Nephron progenitor cell (in vitro differentiated cells): Measurements from ENCODE around the gene LRFN5.
A peak's percentile ranks its signal among the peaks of the same experiment; 100 is the strongest.
"Not testable (repeated sequence)": the region's sequence is repeated elsewhere in the genome, so short reads cannot be mapped to it uniquely, and the experiment has no call there.

Experiments used
- DNase-seq: peaks from one replicate; pipeline ENCODE4 v3.0.0; 2021
- H3K27ac Mint-ChIP-seq: 2 replicates; pipeline ENCODE4 v1.8.0; 2021; ENCODE audit warnings: mild to moderate bottlenecking, moderate library complexity, mixed read lengths
- H3K27me3 Mint-ChIP-seq: 2 replicates; pipeline ENCODE4 v1.8.0; 2021; ENCODE audit warnings: mild to moderate bottlenecking, low read depth, mixed read lengths; ENCODE audit not compliant: poor library complexity
- H3K36me3 Mint-ChIP-seq: 2 replicates; pipeline ENCODE4 v1.8.0; 2021; ENCODE audit warnings: low read depth, mixed read lengths
- H3K4me1 Mint-ChIP-seq: 2 replicates; pipeline ENCODE4 v1.8.0; 2021; ENCODE audit warnings: mixed read lengths
- H3K4me3 Mint-ChIP-seq: 2 replicates; pipeline ENCODE4 v1.8.0; 2021; ENCODE audit warnings: mild to moderate bottlenecking, moderate library complexity, mixed read lengths
- H3K9me3 Mint-ChIP-seq: 2 replicates; pipeline ENCODE4 v1.8.0; 2021; ENCODE audit warnings: mild to moderate bottlenecking, moderate library complexity, mixed read lengths
- TF ChIP-seq, protein P1 (sequence below): fragments of 200-600 bp; sonication (generic); IDR thresholded peaks from 2 replicates; pipeline ENCODE4 v1.5.0; 2021; ENCODE audit warnings: antibody characterized with exemption

The LRFN5 gene

DNA sequence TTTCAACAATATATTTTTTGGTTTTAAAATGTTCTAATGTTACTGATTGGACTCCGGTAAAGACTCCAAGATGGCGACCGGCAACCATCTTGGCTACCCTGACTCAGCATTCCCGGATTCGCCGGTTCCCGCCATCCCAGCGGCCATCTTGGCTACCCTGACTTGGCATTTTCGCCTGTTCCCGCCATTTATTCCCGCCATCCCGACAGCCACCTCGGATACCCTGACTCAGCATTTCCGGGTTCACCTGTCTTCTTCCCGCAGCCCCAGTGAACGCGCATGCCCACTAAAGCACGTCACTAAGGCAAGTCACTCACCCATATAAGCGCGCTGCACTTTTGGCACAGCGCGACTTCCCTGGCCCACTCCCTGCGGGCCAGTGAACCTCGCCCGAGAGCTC, 9.0 kb upstream of the LRFN5 start:
- peaks cover 22% of the 10 kb centered on the region for H3K4me1 Mint-ChIP-seq
- H3K36me3 Mint-ChIP-seq = peaks cover 4% of the 10 kb centered on the region
- H3K9me3 Mint-ChIP-seq = peaks cover 3% of the 10 kb centered on the region
- no peak overlapping the region for H3K4me3 Mint-ChIP-seq
- DNase-seq = no peak
- peaks cover 3% of the 10 kb centered on the region for H3K27me3 Mint-ChIP-seq
- TF ChIP-seq, protein P1, sequence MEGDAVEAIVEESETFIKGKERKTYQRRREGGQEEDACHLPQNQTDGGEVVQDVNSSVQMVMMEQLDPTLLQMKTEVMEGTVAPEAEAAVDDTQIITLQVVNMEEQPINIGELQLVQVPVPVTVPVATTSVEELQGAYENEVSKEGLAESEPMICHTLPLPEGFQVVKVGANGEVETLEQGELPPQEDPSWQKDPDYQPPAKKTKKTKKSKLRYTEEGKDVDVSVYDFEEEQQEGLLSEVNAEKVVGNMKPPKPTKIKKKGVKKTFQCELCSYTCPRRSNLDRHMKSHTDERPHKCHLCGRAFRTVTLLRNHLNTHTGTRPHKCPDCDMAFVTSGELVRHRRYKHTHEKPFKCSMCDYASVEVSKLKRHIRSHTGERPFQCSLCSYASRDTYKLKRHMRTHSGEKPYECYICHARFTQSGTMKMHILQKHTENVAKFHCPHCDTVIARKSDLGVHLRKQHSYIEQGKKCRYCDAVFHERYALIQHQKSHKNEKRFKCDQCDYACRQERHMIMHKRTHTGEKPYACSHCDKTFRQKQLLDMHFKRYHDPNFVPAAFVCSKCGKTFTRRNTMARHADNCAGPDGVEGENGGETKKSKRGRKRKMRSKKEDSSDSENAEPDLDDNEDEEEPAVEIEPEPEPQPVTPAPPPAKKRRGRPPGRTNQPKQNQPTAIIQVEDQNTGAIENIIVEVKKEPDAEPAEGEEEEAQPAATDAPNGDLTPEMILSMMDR = no peak
- H3K27ac Mint-ChIP-seq = no peak overlapping the region

DNA sequence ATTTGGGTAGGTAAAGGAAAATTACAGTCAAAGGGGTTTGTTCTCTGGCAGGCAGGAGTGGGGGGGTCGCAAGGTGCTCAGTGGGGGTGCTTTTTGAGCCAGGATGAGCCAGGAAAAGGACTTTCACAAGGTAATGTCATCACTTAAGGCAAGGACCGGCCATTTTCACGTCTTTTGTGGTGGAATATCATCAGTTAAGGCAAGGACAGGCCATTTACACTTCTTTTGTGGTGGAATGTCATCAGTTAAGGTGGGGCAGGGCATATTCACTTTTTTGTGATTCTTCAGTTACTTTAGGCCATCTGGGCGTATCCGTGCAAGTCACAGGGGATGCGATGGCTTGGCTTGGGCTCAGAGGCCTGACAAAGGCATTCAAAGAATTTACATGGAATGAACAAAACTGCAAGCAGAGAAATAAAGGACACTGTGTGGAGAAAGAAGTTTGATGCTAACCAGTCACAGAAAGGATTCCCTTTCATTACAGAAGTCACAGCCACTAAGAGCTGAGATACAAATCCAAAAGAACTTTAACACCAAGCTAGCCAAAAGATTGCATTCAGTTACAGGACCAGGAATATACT, 6.8 kb upstream of the LRFN5 start:
- H3K27ac Mint-ChIP-seq, H3K27me3 Mint-ChIP-seq, DNase-seq, H3K9me3 Mint-ChIP-seq, H3K36me3 Mint-ChIP-seq: not testable (repeated sequence)
- peaks cover 33% of the 10 kb centered on the region for H3K4me1 Mint-ChIP-seq
- H3K4me3 Mint-ChIP-seq = peak overlapping the region; percentile 49

DNA sequence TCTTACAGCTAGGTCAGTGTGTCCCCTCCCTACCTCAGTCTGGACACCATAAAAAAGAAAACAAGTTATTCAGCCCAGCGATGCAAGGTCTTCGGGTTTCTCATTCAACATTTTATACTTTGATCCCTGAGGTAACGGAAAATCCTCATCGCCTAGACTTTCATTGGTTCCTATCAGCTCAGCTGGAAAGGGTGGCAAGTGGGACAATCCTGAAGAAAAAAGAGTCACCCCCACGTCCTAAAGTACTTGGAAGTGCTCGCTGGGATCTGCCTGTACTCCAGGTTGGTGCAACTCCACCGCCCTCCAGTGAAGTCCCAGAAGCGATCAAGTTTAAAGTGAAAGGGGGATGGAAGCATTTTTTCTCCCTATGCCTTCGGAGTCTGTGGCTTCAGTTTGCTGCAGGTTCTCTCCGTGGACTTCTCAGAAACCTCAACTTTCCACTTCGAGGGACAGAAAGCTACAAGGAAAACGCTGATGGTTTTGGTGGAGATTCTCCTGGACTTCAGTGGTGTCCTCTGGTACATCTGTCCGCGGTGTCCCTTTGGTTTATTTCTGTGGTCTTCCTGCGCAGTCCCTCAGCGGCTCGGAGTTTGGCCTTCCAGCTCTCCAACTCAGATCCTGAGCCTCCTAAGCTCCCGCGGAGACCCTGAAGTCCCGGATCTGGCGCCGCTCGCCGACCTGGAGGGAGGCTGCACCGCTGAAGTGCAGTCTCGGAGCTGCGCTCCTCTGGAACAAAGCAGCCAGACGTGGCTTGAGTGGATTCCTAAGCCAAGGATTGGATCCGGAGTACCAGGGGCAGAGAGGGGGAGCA, 1.8 kb upstream of the LRFN5 start:
- H3K36me3 Mint-ChIP-seq = peaks cover 4% of the 10 kb centered on the region
- peaks cover 67% of the 10 kb centered on the region for H3K4me1 Mint-ChIP-seq
- no peaks in the 10 kb centered on the region for H3K9me3 Mint-ChIP-seq
- peak overlapping the region; percentile 96 for H3K4me3 Mint-ChIP-seq
- H3K27me3 Mint-ChIP-seq = peaks cover 30% of the 10 kb centered on the region
- H3K27ac Mint-ChIP-seq = peak overlapping the region; percentile 95
- TF ChIP-seq, protein P1 = no peak
- DNase-seq = peak; percentile 79

DNA sequence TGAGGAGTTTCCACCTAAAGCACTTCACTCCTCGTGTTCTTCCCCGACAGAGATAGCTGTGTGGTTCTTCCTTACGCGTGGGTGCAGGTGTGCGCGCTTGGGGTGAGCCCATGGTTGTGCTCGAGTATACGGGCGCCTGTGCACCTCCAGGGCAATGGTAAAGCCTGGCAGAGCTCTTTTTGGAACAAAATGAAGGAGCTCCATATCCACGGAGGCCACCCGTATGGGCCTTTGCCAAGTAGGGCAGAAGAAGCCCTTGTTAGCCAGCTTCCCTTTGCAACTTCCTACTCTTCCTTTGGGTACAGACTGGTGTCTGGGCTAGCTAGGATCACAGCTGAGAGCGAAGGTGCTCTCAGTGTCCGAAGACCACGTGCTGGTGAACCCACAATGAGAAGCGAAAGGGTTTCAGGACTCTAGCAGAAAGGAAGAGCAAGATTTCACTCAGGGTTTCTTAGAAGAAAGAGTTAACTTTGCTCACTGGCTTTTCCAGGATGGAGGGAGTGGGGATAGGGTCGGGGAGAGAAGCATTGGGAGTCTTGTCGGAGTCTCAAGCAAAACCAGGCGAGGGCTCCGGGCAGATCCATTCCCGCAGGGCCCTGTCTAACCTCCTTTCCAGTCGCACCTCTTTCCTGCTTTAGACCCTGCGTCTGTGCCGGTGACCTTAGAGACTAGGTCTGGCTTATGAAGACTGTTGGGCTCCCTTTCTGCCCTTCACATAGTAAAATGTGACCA, 960 bp upstream of the LRFN5 start:
- peaks cover 66% of the 10 kb centered on the region for H3K4me1 Mint-ChIP-seq
- DNase-seq = peak; percentile 53
- TF ChIP-seq, protein P1 = no peak
- peak overlapping the region; percentile 96 for H3K4me3 Mint-ChIP-seq
- peaks cover 38% of the 10 kb centered on the region for H3K27me3 Mint-ChIP-seq
- H3K27ac Mint-ChIP-seq = peak overlapping the region; percentile 78
- H3K36me3 Mint-ChIP-seq = peaks cover 1% of the 10 kb centered on the region
- H3K9me3 Mint-ChIP-seq = no peaks in the 10 kb centered on the region

DNA sequence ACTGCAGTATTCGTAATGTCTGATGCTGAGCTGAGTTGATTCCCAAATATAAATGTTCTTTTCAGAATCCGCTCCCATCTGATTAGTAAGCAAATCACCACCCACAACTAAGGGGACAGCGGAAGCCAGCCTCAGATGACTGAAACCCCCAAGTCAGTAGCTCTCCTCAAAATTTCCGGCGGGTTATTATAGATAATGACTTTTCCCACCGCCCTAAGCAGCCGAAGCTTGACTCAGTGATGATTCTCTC, 469 bp upstream of the LRFN5 start:
- Mint-ChIP-seq H3K4me1 (peaks cover 65% of the 10 kb centered on the region), H3K36me3 (no peaks in the 10 kb centered on the region), H3K9me3 (no peaks in the 10 kb centered on the region), H3K27ac (peak overlapping the region; percentile 37), H3K4me3 (peak overlapping the region; percentile 96), H3K27me3 (peaks cover 43% of the 10 kb centered on the region)
- TF ChIP-seq, protein P1 = no peak
- no peak for DNase-seq

DNA sequence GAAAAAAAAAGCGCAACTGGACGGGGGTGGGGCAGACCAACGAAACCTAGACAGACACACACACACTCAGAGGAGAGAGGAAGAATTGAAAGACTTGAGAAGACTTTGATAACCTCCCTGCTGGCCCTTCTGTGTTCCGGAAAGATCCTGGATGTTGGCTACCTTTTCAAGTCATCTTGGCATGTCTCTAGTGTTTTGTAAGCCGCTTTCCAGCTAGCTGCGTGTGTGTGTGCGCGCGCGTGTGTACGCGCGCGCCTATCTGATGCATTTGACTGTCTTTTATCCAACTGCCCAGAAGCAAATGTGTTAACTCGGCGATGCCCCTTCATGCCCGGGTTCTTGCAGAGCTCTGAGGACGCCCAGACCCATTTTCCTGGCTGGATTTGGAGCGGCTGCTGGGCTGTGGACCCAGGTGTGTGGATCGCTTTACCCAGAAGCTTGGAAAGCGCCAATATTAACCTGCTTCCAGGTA, 664 bp downstream of the LRFN5 start:
- peak overlapping the region; percentile 93 for H3K4me3 Mint-ChIP-seq
- no peaks in the 10 kb centered on the region for H3K9me3 Mint-ChIP-seq
- peaks cover 48% of the 10 kb centered on the region for H3K27me3 Mint-ChIP-seq
- H3K4me1 Mint-ChIP-seq = peaks cover 62% of the 10 kb centered on the region
- TF ChIP-seq, protein P1 = no peak
- peak; percentile 22 for DNase-seq
- H3K27ac Mint-ChIP-seq = no peak overlapping the region
- H3K36me3 Mint-ChIP-seq = no peaks in the 10 kb centered on the region
